Spleen (tissue), 11 donors: Measurements from ENCODE around the gene TVP23B. TPM values are rescaled to one million over a fixed set of nuclear protein-coding genes. Genes with fewer than 3 reads are reported as not detected.

ENCODE experiments used
- DNase-seq: peaks from one replicate; pipeline ENCODE4 v3.0.0-alpha.2; 2020
- H3K27ac ChIP-seq, 8 donors: fragments of 200-600 bp; sonication (generic) in 7 of 8; 1 replicate in 4 of 8; 2 replicates in 4 of 8; pipeline versions ENCODE4 v1.5.0 to v1.8.0; 2016 to 2021; ENCODE audit warnings: inconsistent platforms in 4 of 8, mild to moderate bottlenecking in 4 of 8, moderate library complexity in 1 of 8
- H3K27me3 ChIP-seq, 7 donors: fragments of 200-600 bp; sonication (generic) in 6 of 7; replicated peaks in 1 of 7; 1 replicate in 4 of 7; 2 replicates in 3 of 7; pipeline versions ENCODE4 v1.5.0 to v1.8.0; 2016 to 2021; ENCODE audit warnings: inconsistent platforms in 3 of 7, mild to moderate bottlenecking in 1 of 7
- H3K36me3 ChIP-seq, 6 donors: fragments of 200-600 bp; sonication (generic) in 5 of 6; 1 replicate in 4 of 6; 2 replicates in 2 of 6; pipeline versions ENCODE4 v1.5.0 to v1.8.0; 2016 to 2021; ENCODE audit warnings: inconsistent platforms in 2 of 6
- H3K4me1 ChIP-seq, 6 donors: fragments of 200-600 bp; sonication (generic) in 5 of 6; 1 replicate in 3 of 6; 2 replicates in 3 of 6; pipeline versions ENCODE4 v1.5.0 to v1.8.0; 2016 to 2021; ENCODE audit warnings: inconsistent platforms in 3 of 6
- H3K4me3 ChIP-seq, 8 donors: fragments of 200-600 bp; sonication (generic) in 7 of 8; 1 replicate in 4 of 8; 2 replicates in 4 of 8; pipeline versions ENCODE4 v1.5.0 to v1.8.0; 2016 to 2021; ENCODE audit warnings: inconsistent platforms in 4 of 8, mild to moderate bottlenecking in 4 of 8, moderate library complexity in 2 of 8
- H3K9me3 ChIP-seq, 8 donors: fragments of 200-600 bp; sonication (generic) in 7 of 8; 1 replicate in 4 of 8; 2 replicates in 4 of 8; pipeline versions ENCODE4 v1.5.0 to v1.8.0; 2016 to 2021; ENCODE audit warnings: inconsistent platforms in 4 of 8
- CTCF ChIP-seq, 11 experiments: fragments of 200-600 bp in 7 of 11; fragments of 450-650 bp in 4 of 11; sonication (generic) in 4 of 11; IDR thresholded peaks in 8 of 11; conservative IDR thresholded peaks in 3 of 11; 1 replicate in 7 of 11; 2 replicates in 4 of 11; pipeline versions ENCODE4 v1.4.0 to v1.8.0; 2016 to 2021; ENCODE audit warnings: antibody characterized with exemption in 11 of 11, inconsistent platforms in 4 of 11, mild to moderate bottlenecking in 1 of 11
- POLR2A ChIP-seq, 3 donors: fragments of 450-650 bp; IDR thresholded peaks; one replicate each; pipeline ENCODE4 v1.5.1; 2017; ENCODE audit warnings: antibody characterized with exemption in 3 of 3, mild to moderate bottlenecking in 1 of 3
- POLR2AphosphoS5 ChIP-seq, 3 donors: sonication (generic); formaldehyde crosslinking; IDR thresholded peaks; one replicate each; pipeline ENCODE4 v1.5.1; 2017; ENCODE audit warnings: antibody characterized with exemption in 3 of 3
- WGBS, 5 donors: extraction: QIAGEN DNeasy Blood & Tissue Kit in 3 of 5; methylation state at CpG; one replicate each; pipeline versions ENCODE4 v1.1.5 to v1.1.7; 2013 to 2018; 5-methylcytosine and 5-hydroxymethylcytosine counted together
- intact Hi-C: fragments of 100-400 bp; cut with DNase I; formaldehyde crosslinking; loops from one replicate; pipeline ENCODE4 v1.15.0; 2023; ENCODE audit warnings: low total_unique reads
- polyA plus RNA-seq, 3 donors: library from polyadenylated mRNA; stranded (reverse); fragments of 200-250 nt; gene quantifications; one replicate each; pipeline ENCODE4 v1.2.1, GENCODE V29; 2013
- total RNA-seq, 7 donors: library from RNA; depleted of rRNA in 3 of 7; stranded (reverse); fragments of >200 nt in 3 of 7; fragmentation: NEBNext Ultra II Directional in 4 of 7; extraction: Animal tissue kit (Norgen Biotek cat#: 25700) in 4 of 7; gene quantifications; one replicate each; pipeline versions ENCODE4 v1.1.0 to v1.2.1, GENCODE V29; 2016 to 2021
- donor health status: healthy with polysubstance abuse.
- donor health status: DM: no; HTN: no; CAD: no; lungs with moderate emphysema.
- donor health status: DM: no; HTN: no; CAD: no.
- donor health status: Bipolar disorder and iron deficiency.
- donor health status: healthy.
- donor health status: DM: no; HTN: no; CAD: no.
- donor health status: DM: yes; HTN: yes; CAD: no.

The TVP23B gene
- total and polyA plus RNA-seq, 10 donors, result 16.3 to 40.5 (median 28.5) TPM

- H3K27me3 ChIP-seq, result no peaks in the 10 kb centered on the region
- H3K36me3 ChIP-seq, result no peaks in the 10 kb centered on the region
- DNase-seq, result no peak
- H3K27ac ChIP-seq, result no peak overlapping the region
- intact Hi-C loops, result no loop called here
- H3K4me3 ChIP-seq, result no peak overlapping the region
- H3K9me3 ChIP-seq, result no peaks in the 10 kb centered on the region
- TF ChIP-seq POLR2AphosphoS5 (IDR thresholded peaks at IDR 0.05), result no peak
- no peak for TF ChIP-seq POLR2A (IDR thresholded peaks at IDR 0.05)
- 54 to 80% (median 71%) methylated on average over 3 of the region's 3 CpGs for WGBS, 5 donors
- H3K4me1 ChIP-seq, result peaks cover 0 to 13% (median 10%) of the 10 kb centered on the region in 6 donors
Observed at GRCh38 chr17:18851201-18851600, 70.2 kb downstream of the TVP23B start.

GRCh38 chr17:18854956-18855355 lies 74.0 kb downstream of the TVP23B start:
- no peaks in the 10 kb centered on the region for H3K27me3 ChIP-seq
- no peak for TF ChIP-seq POLR2A (IDR thresholded peaks at IDR 0.05)
- no peak for TF ChIP-seq POLR2AphosphoS5 (IDR thresholded peaks at IDR 0.05)
- no peak for TF ChIP-seq CTCF (IDR thresholded peaks at IDR 0.05 in 8 of 11, conservative IDR thresholded peaks at IDR 0.05 in 3 of 11)
- no peaks in the 10 kb centered on the region for H3K36me3 ChIP-seq
- intact Hi-C loops, result no loop called here
- H3K4me3 ChIP-seq, result peak overlapping the region in 2 of 8 donors; percentile 59 to 85
- no peak overlapping the region for H3K27ac ChIP-seq
- H3K9me3 ChIP-seq, result no peaks in the 10 kb centered on the region
- DNase-seq, result no peak
- H3K4me1 ChIP-seq, result peaks cover 0 to 46% (median 39%) of the 10 kb centered on the region in 6 donors
- WGBS, 5 donors, result 86 to 94% (median 90%) methylated on average over 7 of the region's 7 CpGs

- H3K4me1 ChIP-seq, result peaks cover 0 to 56% (median 50%) of the 10 kb centered on the region in 6 donors
- intact Hi-C loops, result no loop called here
- peak overlapping the region; percentile 39 to 85 (median 60) for H3K4me3 ChIP-seq
- no peaks in the 10 kb centered on the region for H3K9me3 ChIP-seq
- H3K36me3 ChIP-seq, result no peaks in the 10 kb centered on the region
- WGBS, 5 donors, result 0 to 1% (median 0%) methylated on average over 24 to 29 of the region's 29 CpGs
- H3K27me3 ChIP-seq, result no peaks in the 10 kb centered on the region
- peak in 2 of 3 donors; percentile 16 to 48 for TF ChIP-seq POLR2A (IDR thresholded peaks at IDR 0.05)
- peak; percentile 75 to 97 (median 96) for TF ChIP-seq POLR2AphosphoS5 (IDR thresholded peaks at IDR 0.05)
- TF ChIP-seq CTCF (IDR thresholded peaks at IDR 0.05 in 8 of 11, conservative IDR thresholded peaks at IDR 0.05 in 3 of 11), result peak in 1 of 11 experiments; percentile 5
- H3K27ac ChIP-seq, result peak overlapping the region; percentile 77 to 90 (median 84)
- peak; percentile 94 for DNase-seq
Observed at GRCh38 chr17:18855831-18856569, 75.0 kb downstream of the TVP23B start.

Other genes starting within 250 kb of the TVP23B start
- not detected for gene TBC1D28, start 136.8 kb upstream of the TVP23B start, total RNA-seq
- not detected for gene TBC1D28, start 136.8 kb upstream of the TVP23B start, polyA plus RNA-seq
- 1 to 10 TPM; 3.7 to 9.1 (median 5.8) TPM for gene FOXO3B, start 98.9 kb upstream of the TVP23B start, total RNA-seq
- under 1 TPM; 0.24 to 0.77 (median 0.38) TPM for gene FOXO3B, start 98.9 kb upstream of the TVP23B start, polyA plus RNA-seq
- gene FBXW10, start 37.1 kb upstream of the TVP23B start, total RNA-seq, result under 1 TPM in 1 of 7 donors, not detected in 6; 0.11 TPM
- gene FBXW10, start 37.1 kb upstream of the TVP23B start, polyA plus RNA-seq, result under 1 TPM; 0.07 to 0.10 (median 0.08) TPM
- 10 to 100 TPM; 27.5 to 44.8 (median 32.1) TPM for gene PRPSAP2, start 76.9 kb downstream of the TVP23B start, total RNA-seq
- 10 to 100 TPM; 26.3 to 31.4 (median 27.1) TPM for gene PRPSAP2, start 76.9 kb downstream of the TVP23B start, polyA plus RNA-seq
- gene SLC5A10, start 171.0 kb downstream of the TVP23B start, total RNA-seq, result under 1 TPM in 2 of 7 donors, not detected in 5; 0.17 to 0.28 TPM
- 1 to 10 TPM; 1.5 to 2.1 (median 1.9) TPM for gene SLC5A10, start 171.0 kb downstream of the TVP23B start, polyA plus RNA-seq
- gene FAM83G, start 223.6 kb downstream of the TVP23B start, total RNA-seq, result 1 to 10 TPM; 2.6 to 5.4 (median 4.8) TPM
- 1 to 10 TPM; 1.3 to 3.9 (median 1.9) TPM for gene FAM83G, start 223.6 kb downstream of the TVP23B start, polyA plus RNA-seq